HCT116 (cell line): Measurements from ENCODE around the gene PPP1R16B. TPM values are rescaled to one million over a fixed set of nuclear protein-coding genes. Genes with fewer than 3 reads are reported as not detected.

Source experiments
- ATAC-seq: fragments of 200-7000 bp; cut with Tn5 transposase; 2 replicates; pipeline ENCODE4 v1.9.1; 2020; ENCODE audit warnings: mild to moderate bottlenecking, moderate library complexity
- BruUV-seq: library from RNA; stranded (reverse); fragments of 400-500 nt; replicated peaks from 2 replicates; lab custom pipeline; 2021; lab: Mats Ljungman, UMichigan
- CTCF ChIA-PET: fragments of 300-600 bp; sonication (Branson Sonifier 250); formaldehyde crosslinking; loops from one replicate; lab custom pipeline; 2021; ENCODE audit warnings: antibody characterized with exemption; lab: Charles Lee
- POLR2A ChIA-PET: fragments of 300-600, 350-600 bp; sonication (Branson Sonifier 250); formaldehyde crosslinking; loops from one replicate; lab custom pipeline; 2021; ENCODE audit warnings: antibody characterized with exemption; lab: Charles Lee
- RAD21 ChIA-PET, 2 experiments: fragments of 300-600 bp; sonication (Branson Sonifier 250); formaldehyde crosslinking; loops; one replicate each; lab custom pipeline; 2023; ENCODE audit warnings: low total read pairs in 2 of 2; ENCODE audit not compliant: uncharacterized antibody in 2 of 2, unreplicated experiment in 2 of 2, low non-redundant PET in 1 of 2; lab: Charles Lee
- DNase-seq: peaks from one replicate; pipeline ENCODE4 v3.0.0-alpha.2; 2010; ENCODE audit warnings: low read depth, low spot score
- H2AFZ ChIP-seq: fragments of 200-600 bp; shearing (Covaris generic), sonication (generic); 2 replicates; pipeline ENCODE4 v1.6.1; 2017; ENCODE audit warnings: low read depth, mixed run types, mixed read lengths, antibody characterized with exemption, low read length; ENCODE audit not compliant: poor library complexity, severe bottlenecking
- H3K27ac ChIP-seq: 2 replicates; pipeline ENCODE4 v1.5.1; 2012; ENCODE audit warnings: low read depth, low read length
- H3K27me3 ChIP-seq: fragments of 200-600 bp; sonication (generic); 2 replicates; pipeline ENCODE4 v1.6.1; 2016; ENCODE audit warnings: mixed run types, low read length, mixed read lengths; ENCODE audit not compliant: insufficient read depth
- H3K36me3 ChIP-seq, 2 experiments: fragments of 200-500 bp in 1 of 2; fragments of 200-600 bp in 1 of 2; sonication (Bioruptor generic) in 1 of 2; sonication (generic) in 1 of 2; 2 replicates each; pipeline versions ENCODE4 v1.5.1 to v1.6.1; 2014 to 2016; ENCODE audit warnings: low read length in 2 of 2, inconsistent platforms in 1 of 2, mixed read lengths in 1 of 2, mixed run types in 1 of 2; ENCODE audit not compliant: insufficient read depth in 2 of 2, control insufficient read depth in 1 of 2
- H3K4me1 ChIP-seq, 2 experiments: fragments of 200-600 bp in 1 of 2; sonication (generic) in 1 of 2; 2 replicates each; pipeline versions ENCODE4 v1.5.1 to v1.6.1; 2012 to 2017; ENCODE audit warnings: low read length in 2 of 2, inconsistent platforms in 1 of 2, mild to moderate bottlenecking in 1 of 2, mixed read lengths in 1 of 2, mixed run types in 1 of 2, moderate library complexity in 1 of 2; ENCODE audit not compliant: insufficient read depth in 2 of 2, control insufficient read depth in 1 of 2
- H3K4me2 ChIP-seq: fragments of 200-600 bp; sonication (generic); 2 replicates; pipeline ENCODE4 v1.6.1; 2017; ENCODE audit warnings: mixed run types, low read length, mixed read lengths
- H3K4me3 ChIP-seq, 2 experiments: fragments of 200-600 bp in 1 of 2; sonication (generic) in 1 of 2; replicated peaks in 1 of 2; 2 replicates each; pipeline ENCODE4 v1.5.1; 2011 to 2016; ENCODE audit warnings: low read length in 2 of 2, control low read depth in 1 of 2, low read depth in 1 of 2, mild to moderate bottlenecking in 1 of 2, mixed read lengths in 1 of 2, mixed run types in 1 of 2
- H3K79me2 ChIP-seq: fragments of 200-600 bp; sonication (generic); 2 replicates; pipeline ENCODE4 v1.6.1; 2017; ENCODE audit warnings: mild to moderate bottlenecking, mixed run types, low read length, moderate library complexity, mixed read lengths; ENCODE audit not compliant: insufficient read depth
- H3K9ac ChIP-seq: fragments of 200-600 bp; sonication (generic); 2 replicates; pipeline ENCODE4 v1.6.1; 2016; ENCODE audit warnings: low read length, mixed read lengths
- H3K9me2 ChIP-seq: fragments of 200-600 bp; sonication (generic), shearing (Covaris generic); 2 replicates; pipeline ENCODE4 v1.6.1; 2017; ENCODE audit warnings: mixed run types, mild to moderate bottlenecking, moderate library complexity; ENCODE audit not compliant: insufficient read depth
- H3K9me3 ChIP-seq, 2 experiments: fragments of 200-500 bp in 1 of 2; fragments of 200-600 bp in 1 of 2; sonication (Bioruptor generic) in 1 of 2; sonication (generic) in 1 of 2; 2 replicates each; pipeline ENCODE4 v1.6.1; 2014 to 2017; ENCODE audit warnings: low read length in 2 of 2, mixed read lengths in 2 of 2, inconsistent platforms in 1 of 2, low read depth in 1 of 2, mild to moderate bottlenecking in 1 of 2, mixed run types in 1 of 2, moderate library complexity in 1 of 2; ENCODE audit not compliant: control insufficient read depth in 1 of 2, insufficient read depth in 1 of 2
- H4K20me1 ChIP-seq: fragments of 200-600 bp; sonication (generic), shearing (Covaris generic); 2 replicates; pipeline ENCODE4 v1.6.1; 2017; ENCODE audit warnings: mixed run types, mild to moderate bottlenecking, moderate library complexity; ENCODE audit not compliant: insufficient read depth
- CBX3 ChIP-seq: IDR thresholded peaks from 2 replicates; pipeline ENCODE4 v1.6.1; 2012; ENCODE audit warnings: low read depth
- EGR1 ChIP-seq: IDR thresholded peaks from 2 replicates; pipeline ENCODE4 v1.6.1; 2012; ENCODE audit warnings: low read depth
- ELF1 ChIP-seq: IDR thresholded peaks from 2 replicates; pipeline ENCODE4 v1.6.1; 2012; ENCODE audit warnings: low read depth, borderline replicate concordance
- EZH2 ChIP-seq: fragments of 200-600 bp; sonication (generic); IDR thresholded peaks from 2 replicates; pipeline ENCODE4 v1.6.1; 2017; ENCODE audit warnings: antibody characterized with exemption, mixed run types
- EZH2phosphoT487 ChIP-seq: fragments of 200-600 bp; IDR thresholded peaks from 2 replicates; pipeline ENCODE4 v1.6.1; 2018; ENCODE audit warnings: antibody characterized with exemption, borderline replicate concordance
- JUND ChIP-seq: IDR thresholded peaks from 2 replicates; pipeline ENCODE4 v1.6.1; 2012
- RAD21 ChIP-seq: IDR thresholded peaks from 2 replicates; pipeline ENCODE4 v1.6.1; 2012; ENCODE audit warnings: low read depth, mild to moderate bottlenecking
- SIN3A ChIP-seq: IDR thresholded peaks from 2 replicates; pipeline ENCODE4 v1.6.1; 2012; ENCODE audit warnings: low read depth
- SRF ChIP-seq: IDR thresholded peaks from 2 replicates; pipeline ENCODE4 v1.6.1; 2012; ENCODE audit warnings: low read depth
- TCF7L2 ChIP-seq: IDR thresholded peaks from 2 replicates; pipeline ENCODE4 v1.7.0; 2011; ENCODE audit warnings: borderline replicate concordance, inconsistent platforms; ENCODE audit not compliant: insufficient read depth, insufficient read length; ENCODE audit errors: extremely low read depth
- YY1 ChIP-seq: IDR thresholded peaks from 2 replicates; pipeline ENCODE4 v1.6.1; 2011; ENCODE audit warnings: low read length, low read depth, moderate library complexity, mild to moderate bottlenecking; ENCODE audit not compliant: insufficient replicate concordance; ENCODE audit errors: extremely low read depth
- ZFX ChIP-seq: fragments of 450-650 bp; IDR thresholded peaks from 2 replicates; pipeline ENCODE4 v1.6.1; 2017
- ZNF274 ChIP-seq: fragments of 200-500 bp; sonication (Bioruptor generic); IDR thresholded peaks from 2 replicates; pipeline ENCODE4 v1.6.1; 2014; ENCODE audit warnings: mild to moderate bottlenecking, low read depth, low read length, inconsistent platforms
- intact Hi-C: fragments of 100-400 bp; cut with micrococcal nuclease; formaldehyde crosslinking; loops from 2 replicates; pipeline ENCODE4 v1.10.0; 2022
- total RNA-seq: library from RNA; stranded (reverse); gene quantifications from one replicate; pipeline ENCODE4 v1.2.1, GENCODE V29; 2021; ENCODE audit not compliant: unreplicated experiment
- TF ChIP-seq, protein P1 (sequence below), 3 experiments: fragments of 200-600 bp in 1 of 3; sonication (generic) in 1 of 3; IDR thresholded peaks in 2 of 3; conservative IDR thresholded peaks in 1 of 3; 2 replicates each; pipeline ENCODE4 v1.5.1; 2012 to 2017; ENCODE audit warnings: low read depth in 2 of 3, low read length in 2 of 3, antibody characterized with exemption in 1 of 3, borderline replicate concordance in 1 of 3, control low read depth in 1 of 3, mild to moderate bottlenecking in 1 of 3, mixed read lengths in 1 of 3, mixed run types in 1 of 3, moderate library complexity in 1 of 3; ENCODE audit not compliant: insufficient read depth in 1 of 3
- TF ChIP-seq, protein P2 (sequence below): IDR thresholded peaks from 2 replicates; pipeline ENCODE4 v1.6.1; 2011; ENCODE audit warnings: mild to moderate bottlenecking, low read length, moderate library complexity; ENCODE audit not compliant: insufficient replicate concordance; ENCODE audit errors: extremely low read depth
- TF ChIP-seq, protein P3 (sequence below): IDR thresholded peaks from 2 replicates; pipeline ENCODE4 v1.6.1; 2012; ENCODE audit warnings: low read depth
- TF ChIP-seq, protein P4 (sequence below): IDR thresholded peaks from 2 replicates; pipeline ENCODE4 v1.6.1; 2012

Gene PPP1R16B
- total RNA-seq, 1 experiment from 2014 or later: 0.52 TPM

DNA sequence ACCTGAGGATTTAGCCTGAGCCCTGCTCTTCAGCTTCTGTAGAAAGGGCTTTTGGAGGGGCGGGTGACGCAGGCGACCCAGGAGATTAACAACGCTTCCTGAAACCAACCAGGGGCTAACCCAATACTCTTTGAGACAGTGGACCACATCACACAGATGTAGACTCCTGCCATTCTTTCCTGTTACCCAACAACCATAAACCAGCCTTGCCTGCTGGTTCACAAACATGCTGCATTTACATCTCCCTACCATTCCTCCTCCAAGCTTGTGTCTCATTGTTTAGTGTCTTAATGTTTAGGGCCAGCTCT lies 28.3 kb downstream of the PPP1R16B start:
- TF ChIP-seq ELF1 (no peak), RAD21 (no peak), EZH2 (no peak), SIN3A (no peak), CBX3 (no peak), ZFX (no peak), EZH2phosphoT487 (no peak), EGR1 (no peak), SRF (no peak), JUND (no peak), YY1 (no peak), ZNF274 (no peak), TCF7L2 (no peak)
- TF ChIP-seq, protein P1, sequence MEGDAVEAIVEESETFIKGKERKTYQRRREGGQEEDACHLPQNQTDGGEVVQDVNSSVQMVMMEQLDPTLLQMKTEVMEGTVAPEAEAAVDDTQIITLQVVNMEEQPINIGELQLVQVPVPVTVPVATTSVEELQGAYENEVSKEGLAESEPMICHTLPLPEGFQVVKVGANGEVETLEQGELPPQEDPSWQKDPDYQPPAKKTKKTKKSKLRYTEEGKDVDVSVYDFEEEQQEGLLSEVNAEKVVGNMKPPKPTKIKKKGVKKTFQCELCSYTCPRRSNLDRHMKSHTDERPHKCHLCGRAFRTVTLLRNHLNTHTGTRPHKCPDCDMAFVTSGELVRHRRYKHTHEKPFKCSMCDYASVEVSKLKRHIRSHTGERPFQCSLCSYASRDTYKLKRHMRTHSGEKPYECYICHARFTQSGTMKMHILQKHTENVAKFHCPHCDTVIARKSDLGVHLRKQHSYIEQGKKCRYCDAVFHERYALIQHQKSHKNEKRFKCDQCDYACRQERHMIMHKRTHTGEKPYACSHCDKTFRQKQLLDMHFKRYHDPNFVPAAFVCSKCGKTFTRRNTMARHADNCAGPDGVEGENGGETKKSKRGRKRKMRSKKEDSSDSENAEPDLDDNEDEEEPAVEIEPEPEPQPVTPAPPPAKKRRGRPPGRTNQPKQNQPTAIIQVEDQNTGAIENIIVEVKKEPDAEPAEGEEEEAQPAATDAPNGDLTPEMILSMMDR (IDR thresholded peaks at IDR 0.05 in 2 of 3, conservative IDR thresholded peaks at IDR 0.05 in 1 of 3; ENCODE audit: borderline replicate concordance in 1 of 3, insufficient read depth in 1 of 3, low read depth in 2 of 3, low read length in 2 of 3): no peak
- TF ChIP-seq, protein P2, sequence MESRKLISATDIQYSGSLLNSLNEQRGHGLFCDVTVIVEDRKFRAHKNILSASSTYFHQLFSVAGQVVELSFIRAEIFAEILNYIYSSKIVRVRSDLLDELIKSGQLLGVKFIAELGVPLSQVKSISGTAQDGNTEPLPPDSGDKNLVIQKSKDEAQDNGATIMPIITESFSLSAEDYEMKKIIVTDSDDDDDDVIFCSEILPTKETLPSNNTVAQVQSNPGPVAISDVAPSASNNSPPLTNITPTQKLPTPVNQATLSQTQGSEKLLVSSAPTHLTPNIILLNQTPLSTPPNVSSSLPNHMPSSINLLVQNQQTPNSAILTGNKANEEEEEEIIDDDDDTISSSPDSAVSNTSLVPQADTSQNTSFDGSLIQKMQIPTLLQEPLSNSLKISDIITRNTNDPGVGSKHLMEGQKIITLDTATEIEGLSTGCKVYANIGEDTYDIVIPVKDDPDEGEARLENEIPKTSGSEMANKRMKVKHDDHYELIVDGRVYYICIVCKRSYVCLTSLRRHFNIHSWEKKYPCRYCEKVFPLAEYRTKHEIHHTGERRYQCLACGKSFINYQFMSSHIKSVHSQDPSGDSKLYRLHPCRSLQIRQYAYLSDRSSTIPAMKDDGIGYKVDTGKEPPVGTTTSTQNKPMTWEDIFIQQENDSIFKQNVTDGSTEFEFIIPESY: no peak
- TF ChIP-seq, protein P3, sequence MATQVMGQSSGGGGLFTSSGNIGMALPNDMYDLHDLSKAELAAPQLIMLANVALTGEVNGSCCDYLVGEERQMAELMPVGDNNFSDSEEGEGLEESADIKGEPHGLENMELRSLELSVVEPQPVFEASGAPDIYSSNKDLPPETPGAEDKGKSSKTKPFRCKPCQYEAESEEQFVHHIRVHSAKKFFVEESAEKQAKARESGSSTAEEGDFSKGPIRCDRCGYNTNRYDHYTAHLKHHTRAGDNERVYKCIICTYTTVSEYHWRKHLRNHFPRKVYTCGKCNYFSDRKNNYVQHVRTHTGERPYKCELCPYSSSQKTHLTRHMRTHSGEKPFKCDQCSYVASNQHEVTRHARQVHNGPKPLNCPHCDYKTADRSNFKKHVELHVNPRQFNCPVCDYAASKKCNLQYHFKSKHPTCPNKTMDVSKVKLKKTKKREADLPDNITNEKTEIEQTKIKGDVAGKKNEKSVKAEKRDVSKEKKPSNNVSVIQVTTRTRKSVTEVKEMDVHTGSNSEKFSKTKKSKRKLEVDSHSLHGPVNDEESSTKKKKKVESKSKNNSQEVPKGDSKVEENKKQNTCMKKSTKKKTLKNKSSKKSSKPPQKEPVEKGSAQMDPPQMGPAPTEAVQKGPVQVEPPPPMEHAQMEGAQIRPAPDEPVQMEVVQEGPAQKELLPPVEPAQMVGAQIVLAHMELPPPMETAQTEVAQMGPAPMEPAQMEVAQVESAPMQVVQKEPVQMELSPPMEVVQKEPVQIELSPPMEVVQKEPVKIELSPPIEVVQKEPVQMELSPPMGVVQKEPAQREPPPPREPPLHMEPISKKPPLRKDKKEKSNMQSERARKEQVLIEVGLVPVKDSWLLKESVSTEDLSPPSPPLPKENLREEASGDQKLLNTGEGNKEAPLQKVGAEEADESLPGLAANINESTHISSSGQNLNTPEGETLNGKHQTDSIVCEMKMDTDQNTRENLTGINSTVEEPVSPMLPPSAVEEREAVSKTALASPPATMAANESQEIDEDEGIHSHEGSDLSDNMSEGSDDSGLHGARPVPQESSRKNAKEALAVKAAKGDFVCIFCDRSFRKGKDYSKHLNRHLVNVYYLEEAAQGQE: no peak
- TF ChIP-seq, protein P4, sequence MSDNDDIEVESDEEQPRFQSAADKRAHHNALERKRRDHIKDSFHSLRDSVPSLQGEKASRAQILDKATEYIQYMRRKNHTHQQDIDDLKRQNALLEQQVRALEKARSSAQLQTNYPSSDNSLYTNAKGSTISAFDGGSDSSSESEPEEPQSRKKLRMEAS: no peak
- DNase-seq (no peak), ATAC-seq (no peak)
- Histone ChIP-seq H3K9ac (no peak overlapping the region), H3K27me3 (peaks cover 7% of the 10 kb centered on the region; the same call in 1 of the 2 replicates), H3K9me2 (no peaks in the 10 kb centered on the region), H3K9me3 (no peaks in the 10 kb centered on the region), H3K36me3 (no peaks in the 10 kb centered on the region), H3K4me2 (no peak overlapping the region), H3K4me3 (no peak overlapping the region), H4K20me1 (no peaks in the 10 kb centered on the region), H3K27ac (no peak overlapping the region), H3K4me1 (no peaks in the 10 kb centered on the region), H2AFZ (no peak overlapping the region), H3K79me2 (no peaks in the 10 kb centered on the region)
- intact Hi-C loops: no loop called here
- ChIA-PET CTCF (no interaction called here), RAD21 (no interaction called here), POLR2A (no interaction called here)
- no TSS peak for BruUV-seq
